Activated CD8-positive, alpha-beta memory T cell treated with anti-CD3 and anti-CD28 coated beads, Interleukin-2, amount 50 U/mL, for 24 hours (primary cell): ENCODE results near the gene PLOD3.
"Not testable (repeated sequence)": the region's sequence is repeated elsewhere in the genome, so short reads cannot be mapped to it uniquely, and the experiment has no call there.

Experiments
- DNase-seq: peaks from one replicate; pipeline ENCODE4 v3.0.0-alpha.2; 2020; ENCODE audit errors: extremely low read depth

PLOD3 gene

GRCh38 chr7:101212014-101212413, 5.4 kb downstream of the PLOD3 start:
- DNase-seq, result no peak

- no peak for DNase-seq
Measured at GRCh38 chr7:101211501-101211900, 5.9 kb downstream of the PLOD3 start.

- no peak for DNase-seq
Measured at GRCh38 chr7:101210143-101210542, 7.2 kb downstream of the PLOD3 start.

GRCh38 chr7:101208794-101209193, 8.6 kb downstream of the PLOD3 start:
- DNase-seq, result no peak

- no peak for DNase-seq
Measured at GRCh38 chr7:101207459-101207858, 9.9 kb downstream of the PLOD3 start.

- no peak for DNase-seq
Measured at GRCh38 chr7:101206665-101207042, 10.7 kb downstream of the PLOD3 start.

- no peak for DNase-seq
Measured at GRCh38 chr7:101205901-101206664, 11.3 kb downstream of the PLOD3 start.

- not testable (repeated sequence) for DNase-seq
Measured at GRCh38 chr7:101203740-101204738, 13.3 kb downstream of the PLOD3 start.

GRCh38 chr7:101202603-101202918, 14.8 kb downstream of the PLOD3 start:
- DNase-seq, result no peak

- no peak for DNase-seq
Measured at GRCh38 chr7:101201695-101202602, 15.4 kb downstream of the PLOD3 start.

GRCh38 chr7:101200862-101201599, 16.4 kb downstream of the PLOD3 start, which contains the start of gene MOGAT3:
MOGAT3 (minus strand) TSS chr7:101201036; CDS start chr7:101200854, 182 bp downstream.
- DNase-seq, result no peak

GRCh38 chr7:101200504-101200861, 16.9 kb downstream of the PLOD3 start:
- DNase-seq, result no peak

GRCh38 chr7:101199522-101199921, 17.9 kb downstream of the PLOD3 start:
- not testable (repeated sequence) for DNase-seq

- no peak for DNase-seq
Measured at GRCh38 chr7:101198476-101198875, 18.9 kb downstream of the PLOD3 start.

- no peak for DNase-seq
Measured at GRCh38 chr7:101197991-101198390, 19.4 kb downstream of the PLOD3 start.

GRCh38 chr7:101195884-101196283, 21.5 kb downstream of the PLOD3 start:
- no peak for DNase-seq

- DNase-seq, result no peak
Measured at GRCh38 chr7:101189109-101189508, 28.3 kb downstream of the PLOD3 start.

- no peak for DNase-seq
Measured at GRCh38 chr7:101186844-101187428, 30.4 kb downstream of the PLOD3 start.

- no peak for DNase-seq
Measured at GRCh38 chr7:101186194-101186593, 31.2 kb downstream of the PLOD3 start.

GRCh38 chr7:101185258-101185839, 32.0 kb downstream of the PLOD3 start:
- no peak for DNase-seq
